ENCODE measurements around the gene B4GAT1.

B4GAT1 gene

GRCh38 chr11:66347425-66348276 lies at the start of gene B4GAT1:
TSS of gene B4GAT1 (minus strand) at chr11:66347629. CDS start at chr11:66347545, 84 bp downstream.
- TF ChIP-seq GATA2 (IDR thresholded peaks at IDR 0.05; ENCODE audit: low read depth, low read length), result peak; percentile 52; the same call in 1 of the 2 replicates
- no peak for TF ChIP-seq GATA3 (IDR thresholded peaks at IDR 0.05; ENCODE audit: low read depth, low read length)

GRCh38 chr11:66393954-66394353 lies 46.5 kb upstream of the B4GAT1 start:
- TF ChIP-seq GATA3 (IDR thresholded peaks at IDR 0.05; ENCODE audit: low read depth, low read length) (no peak), GATA2 (IDR thresholded peaks at IDR 0.05; ENCODE audit: low read depth, low read length) (no peak)

- TF ChIP-seq GATA3 (IDR thresholded peaks at IDR 0.05; ENCODE audit: low read depth, low read length), result no peak
- no peak for TF ChIP-seq GATA2 (IDR thresholded peaks at IDR 0.05; ENCODE audit: low read depth, low read length)
Observed at GRCh38 chr11:66391322-66391721, 43.9 kb upstream of the B4GAT1 start.

- no peak for TF ChIP-seq GATA3 (IDR thresholded peaks at IDR 0.05; ENCODE audit: low read depth, low read length)
Observed at GRCh38 chr11:66388780-66389386, 41.5 kb upstream of the B4GAT1 start.

- TF ChIP-seq GATA2 (IDR thresholded peaks at IDR 0.05; ENCODE audit: low read depth, low read length), result no peak
- TF ChIP-seq GATA3 (IDR thresholded peaks at IDR 0.05; ENCODE audit: low read depth, low read length), result no peak
Observed at GRCh38 chr11:66386171-66387069, 39.0 kb upstream of the B4GAT1 start.

GRCh38 chr11:66373265-66373664 lies 25.8 kb upstream of the B4GAT1 start:
- no peak for TF ChIP-seq GATA3 (IDR thresholded peaks at IDR 0.05; ENCODE audit: low read depth, low read length)
- TF ChIP-seq GATA2 (IDR thresholded peaks at IDR 0.05; ENCODE audit: low read depth, low read length), result no peak

- no peak for TF ChIP-seq GATA3 (IDR thresholded peaks at IDR 0.05; ENCODE audit: low read depth, low read length)
- no peak for TF ChIP-seq GATA2 (IDR thresholded peaks at IDR 0.05; ENCODE audit: low read depth, low read length)
Observed at GRCh38 chr11:66371627-66372415, 24.4 kb upstream of the B4GAT1 start, which contains the start of gene SLC29A2. TSS of gene SLC29A2 (minus strand) at chr11:66371760. CDS start at chr11:66371591, 169 bp downstream.

GRCh38 chr11:66369073-66369894 lies 21.9 kb upstream of the B4GAT1 start:
- TF ChIP-seq GATA3 (IDR thresholded peaks at IDR 0.05; ENCODE audit: low read depth, low read length), result no peak
- no peak for TF ChIP-seq GATA2 (IDR thresholded peaks at IDR 0.05; ENCODE audit: low read depth, low read length)

- TF ChIP-seq GATA3 (IDR thresholded peaks at IDR 0.05; ENCODE audit: low read depth, low read length) (no peak), GATA2 (IDR thresholded peaks at IDR 0.05; ENCODE audit: low read depth, low read length) (no peak)
Observed at GRCh38 chr11:66368484-66368883, 21.1 kb upstream of the B4GAT1 start.

- TF ChIP-seq GATA2 (IDR thresholded peaks at IDR 0.05; ENCODE audit: low read depth, low read length) (no peak), GATA3 (IDR thresholded peaks at IDR 0.05; ENCODE audit: low read depth, low read length) (no peak)
Observed at GRCh38 chr11:66367561-66368312, 20.3 kb upstream of the B4GAT1 start.

GRCh38 chr11:66366844-66367477 lies 19.5 kb upstream of the B4GAT1 start:
- no peak for TF ChIP-seq GATA3 (IDR thresholded peaks at IDR 0.05; ENCODE audit: low read depth, low read length)
- no peak for TF ChIP-seq GATA2 (IDR thresholded peaks at IDR 0.05; ENCODE audit: low read depth, low read length)
